K562 (cell line): ENCODE data around the gene UBR7. TPM values are rescaled to one million over a fixed set of nuclear protein-coding genes. Genes with fewer than 3 reads are reported as not detected.

Experiments used
- ATAC-seq: fragments of 200-7000 bp; cut with Tn5 transposase; 3 replicates; pipeline ENCODE4 v1.9.1; 2020; ENCODE audit warnings: moderate library complexity
- BruUV-seq: library from RNA; stranded (reverse); fragments of 400-500 nt; replicated peaks from 2 replicates; lab custom pipeline; 2021; lab: Mats Ljungman, UMichigan
- CTCF ChIA-PET: fragments of 300-600 bp; formaldehyde crosslinking; extraction: SDS; loops from one replicate; lab custom pipeline; 2021; ENCODE audit warnings: low intra/inter-chr PET ratio; lab: Yijun Ruan, JAX
- POLR2A ChIA-PET: fragments of 300-600, 350-650 bp; sonication (Branson Sonifier 250); formaldehyde crosslinking; extraction: SDS; loops from one replicate; lab custom pipeline; 2021; ENCODE audit warnings: antibody characterized with exemption, inconsistent platforms; lab: Yijun Ruan, JAX
- DNase-seq, 4 experiments: peaks; one replicate each; pipeline versions ENCODE4 v3.0.0 to v3.0.0-alpha.2; 2011 to 2018; ENCODE audit warnings: low spot score in 3 of 4, mixed read lengths in 3 of 4; ENCODE audit errors: extremely low read depth in 1 of 4
- FAIRE-seq: peaks from 2 replicates; lab custom pipeline; 2011; peaks lifted over from hg19 to GRCh38; lab: Jason Lieb, UNC
- H2AFZ ChIP-seq: 2 replicates; pipeline ENCODE4 v1.6.0; 2011; ENCODE audit warnings: low read depth, low read length, control low read depth, inconsistent platforms
- H3K27ac ChIP-seq: fragments of 200-600 bp; 3 replicates; pipeline ENCODE4 v1.8.0; 2011; ENCODE audit warnings: low read depth, mild to moderate bottlenecking, control low read depth, inconsistent platforms, low read length, moderate library complexity, mixed read lengths; ENCODE audit errors: extremely low read depth
- H3K27me3 ChIP-seq, 2 experiments: fragments of 300-600 bp in 1 of 2; 2 replicates in 1 of 2; 3 replicates in 1 of 2; pipeline versions ENCODE4 v1.6.0 to v1.8.0; 2011; ENCODE audit warnings: inconsistent platforms in 2 of 2, low read length in 2 of 2, mild to moderate bottlenecking in 1 of 2, mixed read lengths in 1 of 2, moderate library complexity in 1 of 2; ENCODE audit not compliant: control insufficient read depth in 2 of 2, insufficient read depth in 2 of 2
- H3K36me3 ChIP-seq: fragments of 300-600 bp; 3 replicates; pipeline ENCODE4 v1.8.0; 2011; ENCODE audit warnings: mild to moderate bottlenecking, low read length, inconsistent platforms; ENCODE audit not compliant: control insufficient read depth, insufficient read depth
- H3K4me1 ChIP-seq, 2 experiments: fragments of 200-600 bp in 1 of 2; replicated peaks in 1 of 2; 2 replicates in 1 of 2; 3 replicates in 1 of 2; pipeline versions ENCODE4 v1.5.1 to v1.8.0; 2011; ENCODE audit warnings: inconsistent platforms in 2 of 2, low read length in 2 of 2, mild to moderate bottlenecking in 1 of 2, mixed read lengths in 1 of 2, moderate library complexity in 1 of 2; ENCODE audit not compliant: control insufficient read depth in 2 of 2, insufficient read depth in 2 of 2
- H3K4me2 ChIP-seq: 2 replicates; pipeline ENCODE4 v1.6.1; 2011; ENCODE audit warnings: low read length, control low read depth, inconsistent platforms, mixed read lengths; ENCODE audit not compliant: insufficient read depth
- H3K4me3 ChIP-seq: fragments of 200-600 bp; sonication (generic), shearing (Covaris generic); 2 replicates; pipeline ENCODE4 v1.5.1; 2016; ENCODE audit warnings: control low read depth, inconsistent platforms
- H3K79me2 ChIP-seq: fragments of 200-600 bp; 3 replicates; pipeline ENCODE4 v1.8.0; 2011; ENCODE audit warnings: low read length, inconsistent platforms; ENCODE audit not compliant: control insufficient read depth, insufficient read depth
- H3K9ac ChIP-seq, 2 experiments: 2 replicates each; pipeline versions ENCODE4 v1.6.0 to v1.6.1; 2011; ENCODE audit warnings: low read depth in 2 of 2, low read length in 2 of 2, control low read depth in 1 of 2, inconsistent platforms in 1 of 2, mild to moderate bottlenecking in 1 of 2, mixed read lengths in 1 of 2; ENCODE audit not compliant: insufficient read depth in 1 of 2
- H3K9me1 ChIP-seq: one replicate; pipeline ENCODE4 v1.6.0; 2011; ENCODE audit warnings: inconsistent platforms, mild to moderate bottlenecking, low read length, moderate library complexity; ENCODE audit not compliant: control insufficient read depth, insufficient read depth
- H3K9me3 ChIP-seq: replicated peaks from 2 replicates; pipeline ENCODE4 v1.5.1; 2011; ENCODE audit warnings: low read depth, low read length, inconsistent platforms; ENCODE audit not compliant: control insufficient read depth, insufficient read depth
- H4K20me1 ChIP-seq: replicated peaks from 2 replicates; pipeline ENCODE4 v1.6.1; 2011; ENCODE audit warnings: low read length, inconsistent platforms, mixed read lengths; ENCODE audit not compliant: control insufficient read depth, insufficient read depth
- BRD9 ChIP-seq: fragments of 450-650 bp; IDR thresholded peaks from 2 replicates; pipeline ENCODE4 v1.6.1; 2018; ENCODE audit warnings: low read depth; ENCODE audit not compliant: partially characterized antibody
- ELF1 ChIP-seq: fragments of 200-800 bp; sonication (Bioruptor generic); IDR thresholded peaks from 2 replicates; pipeline ENCODE4 v1.6.1; 2016; ENCODE audit warnings: missing genetic modification characterization, missing compliant biosample characterization
- GATAD2A ChIP-seq: fragments of 450-650 bp; IDR thresholded peaks from 2 replicates; pipeline ENCODE4 v1.6.1; 2017
- HMG20A ChIP-seq: fragments of 450-650 bp; formaldehyde crosslinking; conservative IDR thresholded peaks from 2 replicates; pipeline ENCODE4 v1.4.0; 2020; ENCODE audit warnings: mild to moderate bottlenecking, mixed read lengths
- MBD2 ChIP-seq: sonication (generic); IDR thresholded peaks from 2 replicates; pipeline ENCODE4 v1.6.1; 2016; ENCODE audit warnings: low read depth, borderline replicate concordance
- MEIS2 ChIP-seq: fragments of 450-650 bp; IDR thresholded peaks from 2 replicates; pipeline ENCODE4 v1.6.1; 2014; ENCODE audit warnings: mild to moderate bottlenecking; ENCODE audit not compliant: partially characterized antibody
- NEUROD1 ChIP-seq: fragments of 150-350 bp; IDR thresholded peaks from 2 replicates; pipeline ENCODE4 v1.6.1; 2014; ENCODE audit warnings: borderline replicate concordance, low read length, low read depth; ENCODE audit not compliant: partially characterized antibody
- POLR2H ChIP-seq: IDR thresholded peaks from 2 replicates; pipeline ENCODE4 v1.6.1; 2016; ENCODE audit warnings: missing genetic modification characterization, low read depth, mild to moderate bottlenecking, control low read depth, missing compliant biosample characterization, moderate library complexity
- RBM39 ChIP-seq: fragments of 200-400 bp; formaldehyde crosslinking; optimal IDR thresholded peaks from 2 replicates; pipeline ENCODE3; 2018; ENCODE audit warnings: low read depth, low read length
- RHOXF2B ChIP-seq: fragments of 250-450 bp; sonication (Bioruptor Pico); conservative IDR thresholded peaks from 2 replicates; pipeline ENCODE4 v1.5.1; 2021
- TCF7 ChIP-seq: sonication (generic); IDR thresholded peaks from 2 replicates; pipeline ENCODE4 v1.6.1; 2016; ENCODE audit warnings: antibody characterized with exemption, borderline replicate concordance
- TGIF2 ChIP-seq: sonication (generic); formaldehyde crosslinking; IDR thresholded peaks from 2 replicates; pipeline ENCODE4 v1.8.1; 2022; ENCODE audit warnings: mild to moderate bottlenecking, missing genetic modification reagents, moderate library complexity
- ZNF316 ChIP-seq: fragments of 450-650 bp; IDR thresholded peaks from 2 replicates; pipeline ENCODE4 v1.6.1; 2016
- ZNF695 ChIP-seq: fragments of 450-650 bp; formaldehyde crosslinking; IDR thresholded peaks from 2 replicates; pipeline ENCODE4 v1.4.0; 2020; ENCODE audit warnings: mild to moderate bottlenecking, moderate library complexity
- ZNF77 ChIP-seq: fragments of 250-450 bp; sonication (Bioruptor Pico); IDR thresholded peaks from 2 replicates; pipeline ENCODE4 v1.5.0; 2020
- WGBS: fragments of 100-300 bp; shearing (Covaris generic); methylation state at CpG from one replicate; pipeline ENCODE4 v1.1.6; 2016; ENCODE audit warnings: low coverage, mixed read lengths; ENCODE audit not compliant: insufficient coverage; ENCODE audit errors: missing lambda C conversion rate; 5-methylcytosine and 5-hydroxymethylcytosine counted together
- in situ Hi-C: fragments of 300-500 bp; cut with MboI; formaldehyde crosslinking; loops from 4 replicates; pipeline ENCODE4 v1.15.0; 2018; ENCODE audit warnings: inconsistent platforms, mixed read lengths
- intact Hi-C: fragments of 100-400 bp; cut with micrococcal nuclease; formaldehyde crosslinking; loops from 2 replicates; pipeline ENCODE4 v1.14.2; 2022
- polyA plus RNA-seq, 8 experiments: library from polyadenylated mRNA; depleted of rRNA in 4 of 8; stranded (reverse) in 5 of 8; unstranded in 3 of 8; fragments of >200 nt; fragmentation: Nextera tagmentation in 2 of 8; fragmentation: Illumina TruSeq in 1 of 8; extraction: Ambion mirVana in 2 of 8; extraction: Trizol in 1 of 8; gene quantifications; 2 replicates each; pipeline versions ENCODE4 v1.2.1 to v1.2.3, GENCODE V29; 2011 to 2014; ENCODE audit warnings: inconsistent platforms in 1 of 8, missing spikeins in 1 of 8
- total RNA-seq, 7 experiments: library from RNA; depleted of rRNA in 6 of 7; stranded (reverse); fragments of >200 nt in 6 of 7; fragmentation: Illumina TruSeq in 2 of 7; extraction: Trizol in 2 of 7; gene quantifications; 2 replicates each; pipeline versions ENCODE4 v1.2.1 to v1.2.3, GENCODE V29; 2011 to 2021; ENCODE audit warnings: low replicate concordance in 1 of 7
- TF ChIP-seq, protein P1 (sequence below): fragments of 450-650 bp; formaldehyde crosslinking; conservative IDR thresholded peaks from 2 replicates; pipeline ENCODE4 v1.4.0; 2022; ENCODE audit warnings: mild to moderate bottlenecking, missing genetic modification characterization
- TF ChIP-seq, protein P2 (sequence below): sonication (generic); formaldehyde crosslinking; IDR thresholded peaks from 2 replicates; pipeline ENCODE4 v1.8.0; 2022; ENCODE audit warnings: missing genetic modification reagents, mild to moderate bottlenecking, borderline replicate concordance
- TF ChIP-seq, protein P3 (sequence below): sonication (generic); formaldehyde crosslinking; IDR thresholded peaks from 2 replicates; pipeline ENCODE4 v1.8.0; 2023; ENCODE audit warnings: mild to moderate bottlenecking, missing genetic modification reagents

UBR7 gene
- total and polyA plus RNA-seq, 9 of the 15 experiments (the other 6 are each of a cell fraction or from before 2014, with no cell fraction given): 12.5 to 63.0 (median 34.4) TPM

DNA sequence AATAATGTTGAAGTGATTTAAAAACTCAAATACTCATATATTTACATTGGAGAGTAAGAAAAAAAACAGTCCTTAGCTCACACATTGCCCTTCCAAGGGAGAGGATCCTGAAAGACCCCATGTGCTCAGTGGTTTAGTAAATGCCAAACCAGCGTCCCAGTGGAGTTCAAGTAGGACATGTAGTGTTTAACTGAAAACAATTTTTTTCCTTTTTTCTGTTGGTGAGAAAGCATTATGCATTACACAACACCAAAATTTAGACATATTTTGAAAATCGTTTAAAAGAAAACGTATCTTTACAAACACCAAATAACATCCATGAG lies 33.6 kb downstream of the UBR7 start (continued):
- TF ChIP-seq, protein P1, sequence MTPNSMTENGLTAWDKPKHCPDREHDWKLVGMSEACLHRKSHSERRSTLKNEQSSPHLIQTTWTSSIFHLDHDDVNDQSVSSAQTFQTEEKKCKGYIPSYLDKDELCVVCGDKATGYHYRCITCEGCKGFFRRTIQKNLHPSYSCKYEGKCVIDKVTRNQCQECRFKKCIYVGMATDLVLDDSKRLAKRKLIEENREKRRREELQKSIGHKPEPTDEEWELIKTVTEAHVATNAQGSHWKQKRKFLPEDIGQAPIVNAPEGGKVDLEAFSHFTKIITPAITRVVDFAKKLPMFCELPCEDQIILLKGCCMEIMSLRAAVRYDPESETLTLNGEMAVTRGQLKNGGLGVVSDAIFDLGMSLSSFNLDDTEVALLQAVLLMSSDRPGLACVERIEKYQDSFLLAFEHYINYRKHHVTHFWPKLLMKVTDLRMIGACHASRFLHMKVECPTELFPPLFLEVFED (CRISPR knock-in tag): no peak
- TF ChIP-seq ZNF316 (no peak), HMG20A (CRISPR knock-in tag) (no peak), RHOXF2B (CRISPR knock-in tag) (no peak), BRD9 (no peak), ZNF77 (CRISPR knock-in tag) (no peak), MBD2 (no peak), POLR2H (tag) (no peak), TCF7 (no peak)
- TF ChIP-seq, protein P2, sequence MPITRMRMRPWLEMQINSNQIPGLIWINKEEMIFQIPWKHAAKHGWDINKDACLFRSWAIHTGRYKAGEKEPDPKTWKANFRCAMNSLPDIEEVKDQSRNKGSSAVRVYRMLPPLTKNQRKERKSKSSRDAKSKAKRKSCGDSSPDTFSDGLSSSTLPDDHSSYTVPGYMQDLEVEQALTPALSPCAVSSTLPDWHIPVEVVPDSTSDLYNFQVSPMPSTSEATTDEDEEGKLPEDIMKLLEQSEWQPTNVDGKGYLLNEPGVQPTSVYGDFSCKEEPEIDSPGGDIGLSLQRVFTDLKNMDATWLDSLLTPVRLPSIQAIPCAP (CRISPR knock-in tag): no peak

DNA sequence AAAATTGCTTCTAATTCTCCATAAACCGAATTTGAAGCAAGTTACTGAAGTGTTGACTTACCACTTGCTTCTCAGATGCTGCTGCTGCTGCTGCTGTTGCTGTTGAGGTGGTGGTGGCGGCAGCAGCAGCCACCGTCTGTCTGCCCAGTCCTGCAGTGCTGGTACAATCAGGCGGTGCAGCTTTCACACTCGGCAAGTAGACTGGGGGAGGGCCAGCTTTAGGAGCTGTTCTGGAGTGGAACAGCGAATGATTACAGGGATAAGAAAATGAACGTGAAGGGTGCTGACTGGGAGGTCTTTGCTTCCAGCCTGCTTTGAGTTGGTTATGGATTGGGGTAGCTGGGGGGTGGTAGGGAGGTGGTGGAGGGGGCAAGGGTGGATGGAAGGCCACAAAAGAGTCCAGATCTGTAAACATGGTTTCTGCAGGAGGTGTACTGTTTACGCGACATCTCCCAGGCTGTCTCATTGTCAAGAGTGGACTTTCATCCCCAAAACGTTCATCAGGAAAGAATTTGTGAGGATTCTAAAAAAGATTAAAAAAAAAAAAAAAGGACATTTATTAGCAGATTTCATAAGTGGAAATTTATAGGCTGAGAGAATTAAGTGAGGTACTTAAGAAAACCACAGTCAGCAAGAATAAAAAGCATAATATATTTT lies 38.8 kb downstream of the UBR7 start:
- H3K27me3 ChIP-seq: no peaks in the 10 kb centered on the region
- H3K9me3 ChIP-seq: no peaks in the 10 kb centered on the region
- no peaks in the 10 kb centered on the region for H3K9me1 ChIP-seq
- H3K4me2 ChIP-seq: no peak overlapping the region
- H3K79me2 ChIP-seq: no peaks in the 10 kb centered on the region
- peaks cover 46% of the 10 kb centered on the region for H3K36me3 ChIP-seq
- no peak overlapping the region for H3K4me3 ChIP-seq
- POLR2A ChIA-PET: no interaction called here
- FAIRE-seq (no peak), ATAC-seq (no peak), DNase-seq (no peak)
- CTCF ChIA-PET: interaction anchor here (0.7 kb wide), 1 partner anchor 110 kb away, joined by 3 read pairs; no protein-coding TSS in a partner anchor
- 69% methylated on average over 5 of the region's 10 CpGs for WGBS
- no peaks in the 10 kb centered on the region for H3K4me1 ChIP-seq
- no TSS peak for BruUV-seq
- TF ChIP-seq ELF1 (no peak), RBM39 (no peak), ZNF695 (CRISPR knock-in tag) (no peak), TGIF2 (CRISPR knock-in tag) (no peak), MEIS2 (no peak), GATAD2A (no peak), NEUROD1 (no peak)
- TF ChIP-seq, protein P3, sequence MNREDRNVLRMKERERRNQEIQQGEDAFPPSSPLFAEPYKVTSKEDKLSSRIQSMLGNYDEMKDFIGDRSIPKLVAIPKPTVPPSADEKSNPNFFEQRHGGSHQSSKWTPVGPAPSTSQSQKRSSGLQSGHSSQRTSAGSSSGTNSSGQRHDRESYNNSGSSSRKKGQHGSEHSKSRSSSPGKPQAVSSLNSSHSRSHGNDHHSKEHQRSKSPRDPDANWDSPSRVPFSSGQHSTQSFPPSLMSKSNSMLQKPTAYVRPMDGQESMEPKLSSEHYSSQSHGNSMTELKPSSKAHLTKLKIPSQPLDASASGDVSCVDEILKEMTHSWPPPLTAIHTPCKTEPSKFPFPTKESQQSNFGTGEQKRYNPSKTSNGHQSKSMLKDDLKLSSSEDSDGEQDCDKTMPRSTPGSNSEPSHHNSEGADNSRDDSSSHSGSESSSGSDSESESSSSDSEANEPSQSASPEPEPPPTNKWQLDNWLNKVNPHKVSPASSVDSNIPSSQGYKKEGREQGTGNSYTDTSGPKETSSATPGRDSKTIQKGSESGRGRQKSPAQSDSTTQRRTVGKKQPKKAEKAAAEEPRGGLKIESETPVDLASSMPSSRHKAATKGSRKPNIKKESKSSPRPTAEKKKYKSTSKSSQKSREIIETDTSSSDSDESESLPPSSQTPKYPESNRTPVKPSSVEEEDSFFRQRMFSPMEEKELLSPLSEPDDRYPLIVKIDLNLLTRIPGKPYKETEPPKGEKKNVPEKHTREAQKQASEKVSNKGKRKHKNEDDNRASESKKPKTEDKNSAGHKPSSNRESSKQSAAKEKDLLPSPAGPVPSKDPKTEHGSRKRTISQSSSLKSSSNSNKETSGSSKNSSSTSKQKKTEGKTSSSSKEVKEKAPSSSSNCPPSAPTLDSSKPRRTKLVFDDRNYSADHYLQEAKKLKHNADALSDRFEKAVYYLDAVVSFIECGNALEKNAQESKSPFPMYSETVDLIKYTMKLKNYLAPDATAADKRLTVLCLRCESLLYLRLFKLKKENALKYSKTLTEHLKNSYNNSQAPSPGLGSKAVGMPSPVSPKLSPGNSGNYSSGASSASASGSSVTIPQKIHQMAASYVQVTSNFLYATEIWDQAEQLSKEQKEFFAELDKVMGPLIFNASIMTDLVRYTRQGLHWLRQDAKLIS: no peak
- no peak overlapping the region for H2AFZ ChIP-seq
- intact Hi-C loops: no loop called here
- H3K27ac ChIP-seq: no peak overlapping the region
- no peak overlapping the region for H3K9ac ChIP-seq
- H4K20me1 ChIP-seq: no peaks in the 10 kb centered on the region
- in situ Hi-C loops: no loop called here
